Esophagus (tissue), 2 donors: ENCODE data around the gene FNDC3B. TPM values are rescaled to one million over a fixed set of nuclear protein-coding genes. Genes with fewer than 3 reads are reported as not detected.

ENCODE experiments used
- H3K27ac ChIP-seq, 2 donors: one replicate each; pipeline ENCODE4 v1.5.1; 2013; ENCODE audit warnings: low read depth in 2 of 2, mild to moderate bottlenecking in 2 of 2, inconsistent platforms in 1 of 2, low read length in 1 of 2, moderate library complexity in 1 of 2
- H3K27me3 ChIP-seq, 2 donors: one replicate each; pipeline ENCODE4 v1.6.1; 2013; ENCODE audit warnings: low read length in 2 of 2, control low read depth in 1 of 2, mild to moderate bottlenecking in 1 of 2; ENCODE audit not compliant: insufficient read depth in 2 of 2, control insufficient read depth in 1 of 2
- H3K36me3 ChIP-seq, 2 donors: one replicate each; pipeline ENCODE4 v1.6.1; 2013; ENCODE audit warnings: low read length in 1 of 2; ENCODE audit not compliant: control insufficient read depth in 2 of 2, insufficient read depth in 2 of 2
- H3K4me1 ChIP-seq, 2 donors: one replicate each; pipeline ENCODE4 v1.6.1; 2013; ENCODE audit warnings: low read length in 1 of 2; ENCODE audit not compliant: control insufficient read depth in 2 of 2, insufficient read depth in 2 of 2
- H3K4me3 ChIP-seq, 2 donors: one replicate each; pipeline ENCODE4 v1.5.1; 2013; ENCODE audit warnings: low read length in 2 of 2, mild to moderate bottlenecking in 2 of 2, low read depth in 1 of 2, moderate library complexity in 1 of 2
- H3K9me3 ChIP-seq, 2 donors: one replicate each; pipeline ENCODE4 v1.6.1; 2013; ENCODE audit warnings: mild to moderate bottlenecking in 2 of 2, low read depth in 1 of 2, low read length in 1 of 2, moderate library complexity in 1 of 2; ENCODE audit not compliant: control insufficient read depth in 2 of 2, insufficient read depth in 1 of 2
- WGBS, 2 donors: extraction: QIAGEN DNeasy Blood & Tissue Kit; methylation state at CpG; one replicate each; pipeline ENCODE4 v1.1.7; 2013; 5-methylcytosine and 5-hydroxymethylcytosine counted together
- polyA plus RNA-seq, 2 donors: library from polyadenylated mRNA; stranded (reverse); fragments of 200-250 nt; gene quantifications; one replicate each; pipeline ENCODE4 v1.2.3, GENCODE V29; 2013
- donor health status: healthy with polysubstance abuse.
- donor health status: Bipolar disorder and iron deficiency.

Gene FNDC3B
- polyA plus RNA-seq, 2 donors = 2.8 to 3.3 TPM

DNA sequence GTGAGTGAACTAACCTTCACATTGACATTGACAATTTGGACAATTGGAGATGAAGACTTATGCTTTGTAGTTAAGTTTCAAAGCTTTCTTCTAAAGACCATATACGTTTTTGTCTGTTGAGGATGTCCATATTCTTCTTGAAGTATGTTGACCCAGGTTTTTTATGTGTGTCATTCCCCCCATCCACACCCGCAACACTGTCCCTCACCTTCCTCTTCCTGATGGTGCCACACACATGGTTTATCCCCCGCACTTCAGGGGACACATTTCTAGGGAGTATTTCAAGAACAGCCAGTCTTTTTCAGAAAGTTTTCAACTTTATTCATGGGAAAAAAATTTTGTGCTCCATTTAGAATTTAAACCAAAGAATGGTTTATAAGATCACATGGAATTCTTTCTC lies 303.7 kb downstream of the FNDC3B start:
- Histone ChIP-seq H3K9me3 (no peaks in the 10 kb centered on the region), H3K36me3 (peaks cover 3 to 6% of the 10 kb centered on the region in 2 donors), H3K4me3 (no peak overlapping the region), H3K27ac (no peak overlapping the region), H3K4me1 (no peaks in the 10 kb centered on the region), H3K27me3 (no peaks in the 10 kb centered on the region)
- 93 to 94% methylated on average over 3 of the region's 3 CpGs for WGBS, 2 donors

DNA sequence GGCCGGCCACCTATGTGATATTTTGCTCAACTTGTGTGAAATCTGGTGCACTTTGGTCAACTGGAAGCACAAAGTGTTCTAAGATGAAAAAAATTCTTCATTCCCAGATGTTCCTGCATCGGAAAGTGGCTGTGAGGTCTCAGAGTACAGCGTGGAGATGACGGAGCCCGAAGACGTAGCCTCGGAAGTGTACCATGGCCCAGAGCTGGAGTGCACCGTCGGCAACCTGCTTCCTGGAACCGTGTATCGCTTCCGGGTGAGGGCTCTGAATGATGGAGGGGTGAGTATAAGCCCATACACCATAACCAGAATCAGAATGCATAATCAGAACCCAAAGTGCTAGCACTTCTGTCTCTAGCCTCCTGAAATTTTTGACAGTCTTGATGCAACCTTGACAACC lies 304.6 kb downstream of the FNDC3B start:
- H3K27ac ChIP-seq = no peak overlapping the region
- H3K4me3 ChIP-seq = no peak overlapping the region
- 94 to 95% methylated on average over 12 of the region's 12 CpGs for WGBS, 2 donors
- H3K27me3 ChIP-seq = no peaks in the 10 kb centered on the region
- no peaks in the 10 kb centered on the region for H3K9me3 ChIP-seq
- no peaks in the 10 kb centered on the region for H3K4me1 ChIP-seq
- peaks cover 3 to 6% of the 10 kb centered on the region in 2 donors for H3K36me3 ChIP-seq

DNA sequence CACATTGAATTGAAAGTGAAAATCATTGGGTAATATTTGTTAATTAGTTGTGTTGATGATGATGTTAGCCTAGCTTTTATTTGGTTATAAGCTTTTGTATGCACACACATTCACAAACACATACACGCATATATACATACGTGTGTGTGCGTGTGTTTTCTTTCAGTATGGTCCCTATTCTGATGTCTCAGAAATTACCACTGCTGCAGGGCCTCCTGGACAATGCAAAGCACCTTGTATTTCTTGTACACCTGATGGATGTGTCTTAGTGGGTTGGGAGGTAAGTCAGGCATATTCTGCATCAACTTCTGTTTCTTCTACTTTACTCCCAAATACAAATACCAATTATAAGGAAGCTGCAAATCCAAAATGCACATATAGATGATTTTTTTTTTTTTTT lies 306.8 kb downstream of the FNDC3B start:
- Histone ChIP-seq H3K4me3 (no peak overlapping the region), H3K27me3 (no peaks in the 10 kb centered on the region), H3K9me3 (no peaks in the 10 kb centered on the region), H3K36me3 (peaks cover 3 to 6% of the 10 kb centered on the region in 2 donors), H3K27ac (no peak overlapping the region), H3K4me1 (no peaks in the 10 kb centered on the region)
- WGBS, 2 donors = 75 to 78% methylated on average over 3 of the region's 3 CpGs

DNA sequence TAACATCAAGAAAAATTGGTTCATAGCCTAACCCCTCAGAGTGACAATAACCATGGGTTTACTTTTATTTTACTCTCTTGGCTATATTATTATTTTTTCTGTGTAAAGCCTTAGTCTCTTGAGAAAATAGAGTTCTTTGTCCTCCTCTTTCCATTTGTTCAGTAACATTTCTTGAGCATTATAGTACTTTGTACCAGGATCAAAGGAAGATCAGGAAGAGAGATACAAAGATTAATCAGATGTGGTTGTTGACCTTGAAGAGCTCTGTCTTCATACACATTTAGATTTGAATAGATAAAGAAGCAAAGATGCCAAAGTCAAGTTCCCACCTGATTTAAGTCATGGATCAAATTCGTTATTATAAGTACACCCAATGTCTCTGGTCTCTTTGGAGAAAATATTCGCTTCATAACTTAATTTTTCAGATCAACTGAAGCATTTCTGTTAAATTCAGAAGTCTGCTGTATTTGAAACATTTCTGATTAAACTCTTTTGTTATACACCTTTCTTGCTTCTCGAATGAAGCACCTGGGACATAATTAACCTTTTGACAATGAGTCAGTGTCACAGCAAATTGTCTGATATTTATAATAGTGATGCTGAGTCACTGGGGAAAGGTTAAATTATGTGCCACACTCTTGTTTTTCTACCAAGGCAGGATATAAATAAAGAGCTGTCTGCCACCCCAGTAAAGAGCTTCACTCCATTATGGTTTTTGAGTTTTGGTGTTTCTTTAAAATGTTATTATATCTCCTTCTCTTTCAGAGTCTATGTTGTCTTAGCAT lies 308.7 kb downstream of the FNDC3B start:
- WGBS, 2 donors = 72 to 76% methylated on average over 3 of the region's 3 CpGs
- no peaks in the 10 kb centered on the region for H3K27me3 ChIP-seq
- H3K4me3 ChIP-seq = no peak overlapping the region
- no peaks in the 10 kb centered on the region for H3K4me1 ChIP-seq
- H3K27ac ChIP-seq = no peak overlapping the region
- peaks cover 0 to 12% of the 10 kb centered on the region in 2 donors for H3K36me3 ChIP-seq
- no peaks in the 10 kb centered on the region for H3K9me3 ChIP-seq

DNA sequence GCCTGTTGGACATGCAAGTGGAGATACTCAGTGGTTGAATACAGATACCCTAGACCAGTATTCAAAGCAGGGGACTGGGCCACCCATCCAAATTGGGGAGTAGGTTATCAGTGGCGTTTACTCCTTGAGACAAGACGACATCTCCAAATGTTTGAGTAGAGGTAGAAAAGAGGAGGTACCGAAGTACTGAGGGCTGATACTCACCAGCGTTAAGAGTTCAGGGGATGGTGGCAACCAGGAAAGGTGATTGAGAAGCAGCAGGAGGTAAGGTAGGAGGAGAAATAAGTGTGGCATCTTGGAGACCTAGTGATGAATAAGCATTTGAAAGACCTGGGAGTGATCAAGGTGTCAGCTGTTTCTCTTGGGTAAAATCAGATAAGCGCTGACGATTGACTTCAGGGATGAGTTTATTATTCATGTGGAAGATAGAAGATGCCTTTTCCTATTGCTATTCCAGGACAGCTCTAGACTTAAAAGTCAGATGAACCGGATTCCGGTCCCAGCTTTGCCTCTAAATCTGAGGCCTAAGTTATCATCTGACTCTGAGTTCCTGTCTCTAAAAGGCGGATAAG lies 312.6 kb downstream of the FNDC3B start:
- Histone ChIP-seq H3K27ac (no peak overlapping the region), H3K9me3 (no peaks in the 10 kb centered on the region), H3K4me3 (no peak overlapping the region), H3K27me3 (no peaks in the 10 kb centered on the region), H3K4me1 (no peaks in the 10 kb centered on the region), H3K36me3 (peaks cover 0 to 10% of the 10 kb centered on the region in 2 donors)
- 92% methylated on average over 9 of the region's 9 CpGs for WGBS, 2 donors

DNA sequence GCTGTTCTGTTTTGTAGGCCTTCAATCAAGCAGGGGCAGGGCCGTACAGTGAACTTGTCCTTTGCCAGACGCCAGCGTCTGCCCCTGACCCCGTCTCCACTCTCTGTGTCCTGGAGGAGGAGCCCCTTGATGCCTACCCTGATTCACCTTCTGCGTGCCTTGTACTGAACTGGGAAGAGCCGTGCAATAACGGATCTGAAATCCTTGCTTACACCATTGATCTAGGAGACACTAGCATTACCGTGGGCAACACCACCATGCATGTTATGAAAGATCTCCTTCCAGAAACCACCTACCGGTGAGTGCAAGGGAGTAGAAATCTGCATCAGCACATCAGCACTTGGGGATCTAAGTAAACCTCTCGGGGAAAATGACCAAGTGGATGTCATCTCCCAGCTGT lies 313.4 kb downstream of the FNDC3B start:
- Histone ChIP-seq H3K9me3 (no peaks in the 10 kb centered on the region), H3K27ac (no peak overlapping the region), H3K36me3 (peaks cover 0 to 8% of the 10 kb centered on the region in 2 donors), H3K4me1 (no peaks in the 10 kb centered on the region), H3K4me3 (no peak overlapping the region), H3K27me3 (no peaks in the 10 kb centered on the region)
- WGBS, 2 donors = 91 to 95% methylated on average over 10 of the region's 10 CpGs

DNA sequence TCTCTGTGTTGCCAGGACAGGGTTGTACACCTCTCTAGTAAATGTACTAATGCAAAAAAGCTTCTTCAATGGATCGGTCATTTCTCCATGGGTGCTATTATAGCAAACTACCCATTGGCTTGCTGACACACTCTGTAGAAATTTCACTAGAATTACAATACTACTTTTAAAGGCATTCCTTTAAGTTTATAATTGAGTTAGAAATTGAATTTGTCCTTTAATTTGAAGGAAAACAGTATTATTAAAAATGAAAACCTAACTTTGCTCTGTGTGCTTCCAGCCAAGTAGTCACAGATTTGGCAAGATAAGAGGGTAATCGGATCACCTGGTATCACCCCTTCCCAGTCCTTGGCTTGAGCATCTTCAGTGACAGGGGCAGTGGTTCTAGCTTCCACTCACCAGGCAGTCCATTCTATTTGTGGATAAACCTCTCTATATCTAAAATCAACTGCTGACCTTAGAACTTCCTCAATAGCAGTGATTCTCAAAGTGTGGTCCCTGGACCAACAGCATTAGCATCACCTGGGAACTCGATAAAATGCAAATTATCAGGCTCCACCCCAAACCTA lies 315.6 kb downstream of the FNDC3B start:
- peaks cover 0 to 8% of the 10 kb centered on the region in 2 donors for H3K36me3 ChIP-seq
- WGBS, 2 donors = 90 to 95% methylated on average over 3 of the region's 3 CpGs
- no peak overlapping the region for H3K27ac ChIP-seq
- no peak overlapping the region for H3K4me3 ChIP-seq
- H3K27me3 ChIP-seq = no peaks in the 10 kb centered on the region
- no peaks in the 10 kb centered on the region for H3K9me3 ChIP-seq
- H3K4me1 ChIP-seq = no peaks in the 10 kb centered on the region

DNA sequence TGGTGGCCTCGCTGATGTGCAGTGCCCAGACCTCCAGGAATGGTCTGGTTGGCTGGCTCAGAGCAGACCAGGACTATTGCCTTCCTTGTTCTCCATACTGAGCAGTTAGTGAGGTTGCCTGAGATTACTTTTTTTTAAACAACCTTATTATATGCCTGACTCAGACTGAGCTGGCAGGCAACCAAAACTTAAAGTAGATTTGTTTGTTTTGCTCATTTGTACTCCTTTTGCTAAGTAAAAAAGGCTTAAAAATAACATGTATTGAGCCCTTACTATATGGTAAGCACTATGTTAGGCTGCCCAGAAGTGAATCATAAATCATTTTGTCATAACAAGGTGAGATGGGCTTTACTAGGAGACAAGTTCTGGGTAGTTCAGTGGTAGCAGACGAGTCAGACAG lies 316.5 kb downstream of the FNDC3B start:
- WGBS, 2 donors = 25 to 35% methylated on average over 2 of the region's 2 CpGs
- Histone ChIP-seq H3K4me3 (no peak overlapping the region), H3K36me3 (peaks cover 0 to 8% of the 10 kb centered on the region in 2 donors), H3K4me1 (no peaks in the 10 kb centered on the region), H3K9me3 (no peaks in the 10 kb centered on the region), H3K27ac (no peak overlapping the region), H3K27me3 (no peaks in the 10 kb centered on the region)

DNA sequence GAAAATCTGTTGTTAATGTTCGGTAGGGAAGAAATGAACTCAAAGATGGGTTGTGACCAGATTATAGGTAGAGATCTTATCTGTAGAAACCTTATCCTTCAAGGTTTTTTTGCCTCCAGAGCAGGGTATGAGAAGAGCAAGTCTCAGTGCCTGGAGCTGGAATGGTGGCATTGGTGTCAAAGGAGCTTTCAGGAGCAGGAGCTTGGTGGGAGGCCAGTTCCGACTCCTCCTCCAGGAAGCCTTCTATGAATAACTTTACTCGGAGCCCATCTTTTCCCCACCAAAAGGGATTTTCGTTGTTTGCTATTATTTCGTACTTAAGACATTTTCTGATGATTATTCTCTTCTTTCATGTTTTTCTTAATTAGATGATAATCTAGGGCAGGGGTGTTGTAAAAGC lies 317.0 kb downstream of the FNDC3B start:
- H3K27me3 ChIP-seq = no peaks in the 10 kb centered on the region
- peaks cover 0 to 6% of the 10 kb centered on the region in 2 donors for H3K36me3 ChIP-seq
- H3K4me1 ChIP-seq = no peaks in the 10 kb centered on the region
- WGBS, 2 donors = 90 to 93% methylated on average over 5 of the region's 5 CpGs
- H3K9me3 ChIP-seq = no peaks in the 10 kb centered on the region
- H3K4me3 ChIP-seq = no peak overlapping the region
- no peak overlapping the region for H3K27ac ChIP-seq
